GM18858 (cell line): ENCODE results near the gene MACC1.

Experiments used
- ATAC-seq: cut with Tn5 transposase; IDR thresholded peaks from one replicate; pipeline ENCODE4 v1.9.1; 2021; ENCODE audit not compliant: unreplicated experiment

MACC1 gene, protein sequence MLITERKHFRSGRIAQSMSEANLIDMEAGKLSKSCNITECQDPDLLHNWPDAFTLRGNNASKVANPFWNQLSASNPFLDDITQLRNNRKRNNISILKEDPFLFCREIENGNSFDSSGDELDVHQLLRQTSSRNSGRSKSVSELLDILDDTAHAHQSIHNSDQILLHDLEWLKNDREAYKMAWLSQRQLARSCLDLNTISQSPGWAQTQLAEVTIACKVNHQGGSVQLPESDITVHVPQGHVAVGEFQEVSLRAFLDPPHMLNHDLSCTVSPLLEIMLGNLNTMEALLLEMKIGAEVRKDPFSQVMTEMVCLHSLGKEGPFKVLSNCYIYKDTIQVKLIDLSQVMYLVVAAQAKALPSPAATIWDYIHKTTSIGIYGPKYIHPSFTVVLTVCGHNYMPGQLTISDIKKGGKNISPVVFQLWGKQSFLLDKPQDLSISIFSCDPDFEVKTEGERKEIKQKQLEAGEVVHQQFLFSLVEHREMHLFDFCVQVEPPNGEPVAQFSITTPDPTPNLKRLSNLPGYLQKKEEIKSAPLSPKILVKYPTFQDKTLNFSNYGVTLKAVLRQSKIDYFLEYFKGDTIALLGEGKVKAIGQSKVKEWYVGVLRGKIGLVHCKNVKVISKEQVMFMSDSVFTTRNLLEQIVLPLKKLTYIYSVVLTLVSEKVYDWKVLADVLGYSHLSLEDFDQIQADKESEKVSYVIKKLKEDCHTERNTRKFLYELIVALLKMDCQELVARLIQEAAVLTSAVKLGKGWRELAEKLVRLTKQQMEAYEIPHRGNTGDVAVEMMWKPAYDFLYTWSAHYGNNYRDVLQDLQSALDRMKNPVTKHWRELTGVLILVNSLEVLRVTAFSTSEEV

DNA sequence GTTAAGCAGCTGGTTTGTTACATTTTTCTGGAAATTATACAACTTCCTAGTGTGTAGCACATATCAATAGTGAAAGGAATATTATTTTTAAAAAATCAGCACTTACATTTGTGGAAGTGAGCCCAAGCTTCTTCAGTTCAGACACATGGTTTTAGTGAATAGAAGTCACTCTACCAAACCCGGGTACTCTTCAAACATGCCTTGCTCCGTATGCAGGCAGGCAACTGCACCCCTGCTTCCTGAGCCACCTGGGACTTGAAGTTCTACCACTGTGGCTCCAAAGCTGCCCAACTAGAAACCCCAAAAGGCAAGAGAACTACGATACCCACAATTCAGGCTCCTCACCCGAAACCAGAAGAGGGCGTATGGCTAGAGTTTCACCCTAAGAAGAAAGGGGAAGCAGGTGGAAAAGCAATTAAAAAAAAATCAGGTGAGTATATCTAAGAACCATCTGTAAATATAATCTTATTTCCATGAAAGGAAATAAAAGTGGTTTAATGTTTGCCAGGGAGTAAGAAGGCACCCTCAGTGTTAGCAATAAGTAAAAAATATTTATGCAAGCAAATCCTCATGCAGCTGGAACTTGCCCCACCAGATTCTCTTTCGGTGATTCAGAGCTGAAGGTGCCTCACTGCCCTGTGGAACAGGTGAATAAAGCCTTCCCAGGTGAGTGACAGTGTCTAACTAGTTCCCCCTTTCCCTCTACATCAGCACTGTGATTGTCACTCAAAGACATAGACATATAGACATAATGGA, at the start of gene MACC1:
Gene MACC1 (minus strand): TSS at position 192 of the 756 bp plus-strand sequence. CDS start 55,522 bp downstream, outside the sequence.
- ATAC-seq = peak; percentile 46

DNA sequence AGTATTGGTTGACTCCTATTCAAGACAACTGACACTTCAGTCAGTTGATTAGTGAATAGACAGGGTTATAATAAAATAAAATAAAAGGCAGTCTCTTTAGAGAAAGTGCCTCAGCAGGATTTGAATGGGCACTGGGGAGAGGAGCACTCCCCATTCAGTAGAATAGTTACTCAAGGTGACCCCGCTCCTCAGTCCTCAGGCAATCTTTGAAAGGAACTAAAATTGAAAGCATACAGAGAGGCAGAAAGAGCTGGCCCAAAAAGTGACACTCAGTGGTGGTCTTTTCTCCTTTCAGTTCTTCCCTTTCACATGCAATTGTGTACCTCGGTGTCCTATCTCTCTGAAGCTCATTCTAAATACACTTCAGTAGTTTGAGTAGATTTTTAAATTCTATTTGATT, 47.4 kb upstream of the MACC1 start:
- no peak for ATAC-seq

DNA sequence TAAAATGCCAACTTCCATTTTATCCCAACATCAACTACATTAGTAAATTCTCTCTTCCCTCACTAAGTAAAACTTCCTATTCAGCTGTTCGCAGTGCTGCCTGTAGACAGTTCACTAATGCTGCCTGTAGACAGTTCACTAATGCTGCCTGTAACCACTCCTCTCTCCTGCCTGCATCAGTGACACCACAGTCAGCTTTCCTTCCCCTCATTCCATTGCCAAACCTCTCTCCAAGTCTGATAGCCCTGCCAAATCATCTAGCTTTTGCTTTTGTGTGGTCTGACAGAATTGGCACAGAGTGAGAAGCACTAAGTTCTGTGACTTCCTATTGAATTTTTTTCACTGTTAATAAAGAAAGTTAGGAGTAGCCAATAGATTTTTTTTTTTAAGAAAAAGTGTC, 43.0 kb upstream of the MACC1 start:
- no peak for ATAC-seq

DNA sequence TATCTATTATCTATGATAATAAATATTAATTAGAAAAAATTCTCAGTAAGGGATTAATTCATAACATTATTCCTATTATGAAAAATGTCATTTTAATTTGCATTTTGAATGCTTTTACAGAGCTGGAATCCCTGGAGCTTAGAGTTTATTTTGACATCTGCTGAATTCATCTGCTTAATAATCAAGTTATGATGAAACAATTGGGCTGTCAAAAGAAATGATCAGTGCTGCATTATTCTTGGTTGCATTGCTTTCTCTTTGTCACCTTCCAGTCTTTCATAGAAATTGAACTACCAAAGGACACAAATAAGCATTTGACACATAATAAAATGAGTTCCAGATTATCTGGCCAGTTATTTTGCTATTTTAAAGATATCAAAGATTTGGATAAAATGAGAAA, 40.0 kb upstream of the MACC1 start:
- ATAC-seq = no peak

DNA sequence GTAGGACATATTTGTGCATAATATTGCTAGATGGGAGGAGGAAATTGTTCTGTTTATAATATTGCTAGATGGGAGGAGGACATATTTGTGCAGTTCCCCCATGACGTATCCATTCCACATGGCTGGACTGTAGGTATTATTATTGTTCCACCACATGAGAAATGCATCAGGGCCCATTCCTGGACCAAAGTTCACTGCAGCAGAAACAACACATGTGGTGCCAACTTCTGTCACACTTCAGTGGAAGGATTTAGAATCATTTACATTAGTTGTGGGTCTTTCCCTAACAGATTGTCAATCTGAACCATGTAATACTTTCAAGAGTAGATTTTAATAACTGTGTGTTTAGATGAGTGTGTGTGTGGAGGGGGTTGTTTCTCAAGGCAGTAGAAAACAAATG, 32.7 kb upstream of the MACC1 start:
- ATAC-seq = no peak

DNA sequence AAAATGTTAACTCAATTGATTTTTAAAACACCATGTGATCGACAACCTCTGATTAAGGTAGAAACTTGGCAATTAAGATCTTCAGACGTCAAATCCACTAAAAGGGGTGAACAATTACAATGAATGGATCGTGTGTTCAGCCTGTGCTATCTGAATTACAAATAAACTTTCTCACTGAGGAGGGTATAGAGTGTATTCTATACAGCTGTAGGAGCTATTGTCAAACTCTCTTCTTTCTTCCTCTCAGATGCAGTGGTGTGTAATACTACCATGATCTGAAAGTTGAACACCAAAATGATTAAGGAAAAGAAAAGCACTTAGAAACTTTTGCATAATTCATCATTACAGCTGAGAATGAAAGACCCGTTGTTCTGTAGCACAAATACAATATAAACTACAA, 32.2 kb upstream of the MACC1 start:
- ATAC-seq = no peak

DNA sequence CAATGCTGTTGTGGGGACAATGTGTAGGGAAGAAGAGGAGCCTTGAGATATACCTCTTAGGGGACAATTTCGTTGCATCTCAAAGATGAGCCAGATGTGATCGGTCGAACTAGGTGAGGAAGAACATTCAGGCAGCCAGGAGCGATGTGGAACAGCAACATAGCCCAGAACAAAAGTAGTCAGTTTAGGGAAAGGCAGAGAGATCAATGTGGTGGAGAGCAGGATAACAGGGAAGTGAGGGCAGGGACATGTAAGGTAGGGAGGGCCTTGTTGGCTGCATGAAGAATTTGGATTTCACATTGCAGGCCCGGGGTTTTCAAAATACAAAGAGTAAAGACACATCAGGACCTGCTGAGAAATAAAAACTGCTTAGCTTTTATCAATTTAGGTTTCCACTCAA, 29.1 kb upstream of the MACC1 start:
- no peak for ATAC-seq

DNA sequence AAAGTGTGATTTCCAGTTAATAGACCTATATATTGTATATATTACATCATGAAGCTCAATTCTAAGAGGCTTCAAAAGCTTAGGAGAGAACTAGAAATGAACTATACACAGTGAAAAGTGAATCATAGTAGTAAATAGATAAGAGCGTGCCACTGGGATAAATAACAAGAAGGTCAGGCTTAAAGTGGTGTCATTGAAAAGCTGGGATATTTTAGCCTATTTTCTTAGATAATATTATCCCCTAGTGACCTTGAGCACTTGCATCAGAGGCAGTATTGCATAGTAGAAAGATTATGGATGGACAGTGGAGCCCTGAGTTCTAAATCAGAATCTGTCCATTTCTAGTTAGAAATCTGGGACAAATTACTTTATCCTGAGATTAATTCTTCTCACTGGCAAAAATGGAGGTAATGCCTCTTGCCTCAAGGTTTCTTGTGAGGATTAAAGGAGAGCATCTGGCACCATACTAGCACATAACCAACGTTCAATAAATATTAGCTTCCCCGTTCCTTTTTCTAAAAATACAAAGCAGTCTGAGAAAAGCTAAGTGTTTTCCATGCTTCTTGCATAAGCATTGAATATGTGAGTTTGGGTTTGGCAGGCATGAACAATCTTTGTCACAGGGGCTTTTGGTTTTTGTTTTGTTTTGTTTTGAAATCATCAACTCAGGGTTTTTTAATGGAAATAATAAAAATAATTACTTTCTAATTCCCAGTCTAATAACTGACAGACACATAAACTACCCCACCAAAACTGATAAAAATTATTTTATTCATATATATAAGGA, 27.3 kb upstream of the MACC1 start:
- no peak for ATAC-seq

DNA sequence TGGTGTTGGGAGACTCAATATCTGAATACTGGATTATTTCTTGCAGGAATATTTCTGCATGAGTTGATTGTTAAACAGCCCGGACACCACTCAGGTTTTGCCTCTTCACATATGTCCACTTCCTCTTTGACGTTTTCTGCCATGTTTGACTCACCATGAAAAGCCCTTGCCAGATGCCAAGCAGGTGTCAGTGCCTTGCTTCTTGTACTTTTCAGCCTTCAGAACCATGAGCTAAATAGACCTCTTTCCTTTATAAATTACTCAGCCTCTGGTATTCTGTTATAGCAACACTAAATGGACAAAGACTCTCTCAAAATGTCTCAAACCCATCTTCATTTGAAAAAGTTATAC, 24.7 kb upstream of the MACC1 start:
- ATAC-seq = peak; percentile 19

DNA sequence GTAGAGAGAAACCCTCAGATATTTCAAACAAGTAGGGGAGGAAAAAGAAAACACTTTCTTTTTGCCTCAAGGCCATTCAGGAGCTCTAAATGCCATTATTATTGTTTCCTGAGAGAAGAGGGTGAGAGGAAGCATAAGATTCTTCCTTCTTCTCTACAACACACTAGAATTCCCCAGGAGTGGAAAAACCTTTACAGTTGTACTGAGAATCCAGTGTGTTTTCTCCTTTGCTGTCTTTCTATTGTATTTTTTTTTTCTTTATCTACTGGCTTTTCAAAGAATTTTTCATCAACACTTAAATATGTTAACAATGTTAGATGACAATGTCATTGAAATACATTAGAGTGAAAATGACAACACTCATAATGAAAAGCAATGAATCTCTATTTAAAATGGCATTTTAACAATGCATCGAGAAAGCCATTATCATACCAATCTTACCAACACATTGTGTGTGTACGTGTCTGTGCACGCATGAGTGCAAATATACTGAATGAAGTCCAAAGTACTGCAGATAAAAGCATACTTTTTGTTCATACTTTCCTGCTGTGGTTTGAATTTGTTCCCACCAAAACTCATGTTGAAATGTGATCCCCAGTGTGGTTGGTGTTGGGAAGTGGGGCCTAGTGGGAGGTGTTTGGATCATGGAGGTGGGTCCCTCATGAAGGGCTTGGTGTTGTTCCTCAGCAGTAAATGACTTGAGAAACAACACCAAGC, 24.2 kb upstream of the MACC1 start:
- no peak for ATAC-seq

DNA sequence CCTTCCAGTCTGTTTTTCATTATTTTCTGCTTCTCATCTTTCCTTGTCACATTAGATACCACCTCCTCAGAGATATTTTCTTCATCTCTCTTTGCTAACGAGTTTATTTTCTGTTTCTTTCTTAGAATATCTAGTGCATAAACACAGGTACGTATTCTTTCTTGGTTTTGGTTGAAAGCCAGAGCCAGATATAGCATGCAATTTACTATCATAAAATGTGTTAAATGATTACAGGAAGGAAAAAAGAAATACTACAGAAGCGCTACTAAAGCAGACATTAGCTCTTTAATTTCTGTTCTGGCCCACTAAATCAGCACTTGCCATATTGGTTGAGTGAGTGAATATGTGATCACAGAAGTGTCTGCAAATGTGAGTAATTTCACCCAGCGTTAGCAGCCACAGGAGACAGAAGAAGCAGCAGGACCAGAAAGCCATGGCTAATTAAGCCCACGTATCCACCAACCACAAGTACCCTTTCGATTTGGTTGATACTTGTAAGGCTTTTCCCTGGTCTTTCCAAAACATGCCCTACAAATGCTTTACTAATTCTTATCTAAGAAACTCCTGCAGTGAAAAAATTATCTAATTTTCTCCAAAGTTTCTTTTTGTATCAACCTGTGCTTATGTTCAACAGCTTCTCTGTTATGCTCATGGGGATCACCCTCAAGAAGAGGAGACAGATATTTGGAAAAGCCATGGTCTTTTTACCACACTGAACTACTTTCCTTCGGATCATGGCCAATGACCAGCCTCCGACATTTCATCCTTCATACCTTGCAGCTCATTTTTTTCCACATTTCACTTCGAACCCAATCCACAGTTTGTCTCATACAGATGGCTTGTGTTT, 23.1 kb upstream of the MACC1 start:
- ATAC-seq = peak; percentile 37

DNA sequence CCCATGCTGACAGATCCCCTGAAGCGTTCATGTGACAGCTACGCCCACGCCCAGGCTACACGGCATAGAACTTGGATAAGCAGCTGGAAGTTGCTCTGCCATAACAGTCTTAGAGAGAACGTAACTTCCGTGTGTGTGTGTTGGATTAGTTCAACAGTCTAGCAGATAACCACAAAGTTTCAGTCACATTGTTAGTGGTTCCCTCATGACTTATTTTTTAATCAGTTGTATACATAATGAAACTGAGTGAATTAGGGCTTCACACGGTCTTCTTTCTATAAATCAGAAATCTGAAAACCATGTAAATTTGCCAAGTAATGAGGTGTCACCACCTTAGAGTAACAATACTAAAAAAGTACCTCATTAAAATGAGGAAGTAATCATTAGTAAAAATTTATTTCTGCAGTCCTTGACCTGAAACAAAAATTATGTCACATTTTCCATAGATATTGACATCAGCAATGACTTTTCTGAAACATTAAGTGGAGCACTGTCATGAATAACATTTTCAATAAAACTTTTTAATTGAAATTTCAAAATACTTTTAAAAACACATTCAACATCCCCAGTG, 21.7 kb upstream of the MACC1 start:
- peak; percentile 86 for ATAC-seq

DNA sequence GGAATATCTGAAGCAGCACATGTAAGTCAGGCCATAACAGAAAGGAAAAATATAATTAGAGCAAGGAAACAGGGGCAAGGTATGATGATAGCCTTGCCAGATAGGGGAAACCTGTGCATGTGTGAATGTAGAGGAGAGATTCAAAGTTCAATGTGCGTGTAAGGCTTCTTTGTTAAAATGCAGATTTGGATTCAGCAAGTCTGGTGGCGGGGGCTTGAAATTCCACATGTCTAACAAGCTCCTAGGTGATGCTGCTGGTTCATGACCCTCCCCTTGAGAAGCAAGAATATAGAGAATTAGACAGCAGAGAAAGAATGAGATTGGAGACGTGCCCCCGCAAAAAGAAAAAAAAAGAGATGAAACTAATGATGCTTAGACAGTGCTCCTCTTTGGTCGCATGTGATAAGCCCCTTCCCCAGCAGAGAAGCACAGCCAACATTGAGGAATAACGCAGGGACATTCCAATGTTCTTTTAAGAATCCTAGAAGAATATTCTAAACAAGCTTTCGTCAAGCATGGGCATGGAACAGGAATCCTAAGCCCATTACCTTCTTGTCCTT, 21.1 kb upstream of the MACC1 start:
- no peak for ATAC-seq

DNA sequence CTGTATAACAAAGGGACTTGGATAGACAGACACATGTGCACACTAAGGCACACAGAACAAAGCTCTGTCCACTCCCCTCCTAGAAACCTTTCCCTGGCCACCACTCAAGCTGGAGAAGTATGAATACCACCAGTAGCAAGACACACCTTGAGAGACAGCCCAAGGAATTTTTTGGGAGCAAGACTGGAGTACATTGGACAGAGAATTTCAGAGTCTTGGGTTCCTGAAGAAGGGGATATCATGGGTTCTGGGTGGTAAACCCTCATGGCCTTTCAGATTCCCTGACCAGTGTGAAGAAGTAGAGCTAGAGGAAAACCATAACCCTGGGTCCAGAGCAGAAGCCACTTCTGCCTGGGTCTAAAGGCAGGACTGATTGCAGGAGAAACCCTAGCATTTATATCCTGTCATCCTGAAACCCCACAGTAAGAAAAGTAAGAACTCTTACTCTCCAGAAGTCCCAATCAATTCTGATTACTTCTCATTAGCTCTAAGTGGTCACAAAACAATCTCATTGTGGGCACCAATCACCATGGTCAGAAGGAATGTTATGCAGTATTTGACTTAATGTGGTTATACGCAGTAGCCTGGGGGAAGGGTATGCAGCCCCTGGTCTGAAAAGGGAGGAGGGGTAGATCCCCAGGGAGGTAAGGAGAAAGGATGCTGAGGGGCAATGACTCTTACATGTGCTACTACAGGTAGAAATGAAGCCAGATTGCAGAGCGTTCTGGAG, 20.4 kb upstream of the MACC1 start:
- ATAC-seq = no peak

DNA sequence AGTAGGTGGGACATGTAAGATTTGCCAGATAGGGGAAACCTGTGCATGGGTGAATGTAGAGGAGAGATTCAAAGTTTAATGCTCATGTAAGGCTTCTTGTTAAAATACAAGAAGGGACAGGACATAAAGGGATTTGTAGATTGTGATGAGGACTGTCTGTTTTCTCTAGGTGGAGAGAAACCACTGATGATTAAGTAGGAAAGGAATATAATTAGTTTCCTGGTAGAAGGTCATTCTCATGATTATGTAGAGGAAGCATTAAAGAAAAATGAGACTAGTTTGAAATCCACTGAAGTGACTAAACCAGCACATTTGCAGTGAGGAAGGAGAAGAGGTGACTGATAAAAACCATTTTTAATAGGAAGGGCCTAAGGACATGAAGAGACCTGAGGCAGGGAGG, 19.6 kb upstream of the MACC1 start:
- no peak for ATAC-seq

DNA sequence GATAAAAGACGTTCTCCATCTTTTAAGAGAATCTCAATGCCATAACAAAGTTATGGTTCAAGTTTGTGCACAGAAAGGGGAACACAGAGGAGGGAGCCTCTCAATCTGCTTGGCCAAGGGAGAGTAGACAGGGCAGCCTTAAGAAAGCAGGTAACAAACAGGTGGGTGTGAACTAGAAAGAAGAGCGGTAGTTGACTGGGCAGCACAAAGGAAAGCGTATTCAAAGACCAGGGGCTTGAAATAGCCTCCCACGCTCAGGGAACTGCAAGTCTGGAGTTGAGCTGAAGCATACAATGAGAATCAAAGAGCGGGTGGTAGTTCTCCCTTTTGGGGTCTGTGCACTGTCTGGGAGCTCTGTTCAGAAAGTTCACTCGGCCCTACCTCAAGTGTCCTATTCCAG, 18.9 kb upstream of the MACC1 start:
- ATAC-seq = no peak

DNA sequence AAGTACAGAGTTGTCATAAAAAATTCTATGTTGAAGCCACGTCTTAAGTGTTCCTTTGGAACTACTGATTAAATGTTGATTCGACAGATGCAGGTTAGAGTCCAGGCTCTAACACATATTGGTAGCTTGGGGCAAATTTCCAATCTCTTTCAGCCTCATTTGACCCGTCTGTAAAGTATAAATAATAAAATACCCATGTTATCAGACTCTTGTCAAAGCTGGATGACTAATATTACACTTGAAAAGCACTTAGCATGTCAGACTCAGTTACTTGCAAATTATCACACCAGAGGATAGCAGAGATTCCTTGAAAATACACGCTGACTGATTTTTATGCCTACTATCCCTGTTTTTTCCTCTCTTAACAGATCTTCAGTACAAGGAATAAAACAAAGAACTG, 18.1 kb upstream of the MACC1 start:
- ATAC-seq = no peak

DNA sequence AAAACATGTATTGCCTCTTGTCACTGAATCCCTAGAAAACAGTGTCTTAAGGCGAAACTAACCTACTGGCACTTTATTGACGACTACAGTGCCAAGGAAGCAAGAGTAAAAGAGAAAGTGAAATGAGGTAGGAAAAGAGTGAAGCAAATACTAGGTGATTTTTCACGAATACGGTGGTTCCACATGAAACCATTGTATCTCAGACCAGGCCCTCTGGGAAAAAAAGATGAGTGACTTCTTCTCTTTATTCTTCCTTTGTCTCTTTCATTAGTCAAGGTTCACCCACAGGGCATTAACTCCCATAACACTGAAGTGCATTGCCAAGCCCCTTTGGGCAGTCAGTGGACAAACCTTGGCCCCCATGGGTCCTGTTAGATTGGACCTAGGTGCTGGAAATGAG, 16.2 kb upstream of the MACC1 start:
- no peak for ATAC-seq
